ENCODE measurements around the gene VPS39.

The VPS39 gene

GRCh38 chr15:42119446-42119760 is 88.7 kb downstream of the VPS39 start:
- no peak for DNase-seq

GRCh38 chr15:42118650-42119445 is 89.3 kb downstream of the VPS39 start:
- no peak for DNase-seq

GRCh38 chr15:42111924-42112323 is 96.2 kb downstream of the VPS39 start:
- DNase-seq, result no peak

- no peak for DNase-seq
These were observed 97.7 kb downstream of the VPS39 start for GRCh38 chr15:42110367-42110766.

- DNase-seq, result no peak
These were observed 99.3 kb downstream of the VPS39 start for GRCh38 chr15:42108806-42109205.
